ENCODE data around the gene SINHCAF. TPM values are rescaled to one million over a fixed set of nuclear protein-coding genes. Genes with fewer than 3 reads are reported as not detected.
A peak's percentile ranks its signal among the peaks of the same experiment; 100 is the strongest.

SINHCAF gene
- total RNA-seq, 1 experiment from 2014 or later, result 127 TPM

GRCh38 chr12:31236998-31237637 is 88.8 kb downstream of the SINHCAF start:
- CTCF ChIA-PET, result interaction anchor here (1.2 kb wide), 1 partner anchor 120 kb away, joined by 3 read pairs; no protein-coding TSS in a partner anchor
- H3K4me3 Mint-ChIP-seq (ENCODE audit: low read depth, unreplicated experiment), result no peak overlapping the region
- peaks cover 24% of the 10 kb centered on the region for H3K27me3 Mint-ChIP-seq (ENCODE audit: unreplicated experiment)
- DNase-seq, result no peak
- intact Hi-C loops (cut with micrococcal nuclease; ENCODE audit: unreplicated experiment), result no loop called here
- BruUV-seq (replicated peaks), result no TSS peak
- H3K27ac Mint-ChIP-seq (ENCODE audit: unreplicated experiment), result peak overlapping the region; percentile 48
- no peaks in the 10 kb centered on the region for H3K9me3 Mint-ChIP-seq (ENCODE audit: low read depth, unreplicated experiment)
- TF ChIP-seq CTCF (IDR thresholded peaks at IDR 0.05; ENCODE audit: unreplicated experiment), result no peak
- peaks cover 28% of the 10 kb centered on the region for H3K4me1 Mint-ChIP-seq (ENCODE audit: low read depth, unreplicated experiment)
- peaks cover 4% of the 10 kb centered on the region for H3K36me3 Mint-ChIP-seq (ENCODE audit: insufficient read depth, unreplicated experiment)

GRCh38 chr12:31235868-31236395 is 90.0 kb downstream of the SINHCAF start:
- DNase-seq, result no peak
- Mint-ChIP-seq H3K9me3 (ENCODE audit: low read depth, unreplicated experiment) (no peaks in the 10 kb centered on the region), H3K27ac (ENCODE audit: unreplicated experiment) (no peak overlapping the region), H3K4me1 (ENCODE audit: low read depth, unreplicated experiment) (peaks cover 28% of the 10 kb centered on the region), H3K27me3 (ENCODE audit: unreplicated experiment) (peaks cover 16% of the 10 kb centered on the region), H3K4me3 (ENCODE audit: low read depth, unreplicated experiment) (no peak overlapping the region), H3K36me3 (ENCODE audit: insufficient read depth, unreplicated experiment) (peaks cover 4% of the 10 kb centered on the region)
- TF ChIP-seq CTCF (IDR thresholded peaks at IDR 0.05; ENCODE audit: unreplicated experiment), result no peak
- no TSS peak for BruUV-seq (replicated peaks)
- intact Hi-C loops (cut with micrococcal nuclease; ENCODE audit: unreplicated experiment), result no loop called here
- CTCF ChIA-PET, result interaction anchor here (0.6 kb wide), 1 partner anchor 278 kb away, joined by 5 read pairs; no protein-coding TSS in a partner anchor

GRCh38 chr12:31234955-31235867 is 90.7 kb downstream of the SINHCAF start:
- no peaks in the 10 kb centered on the region for H3K9me3 Mint-ChIP-seq (ENCODE audit: low read depth, unreplicated experiment)
- no TSS peak for BruUV-seq (replicated peaks)
- peak; percentile 67 for TF ChIP-seq CTCF (IDR thresholded peaks at IDR 0.05; ENCODE audit: unreplicated experiment)
- DNase-seq, result peak; percentile 64
- intact Hi-C loops (cut with micrococcal nuclease; ENCODE audit: unreplicated experiment), result no loop called here
- CTCF ChIA-PET, result interaction anchor here (0.6 to 1.0 kb wide), 2 partner anchors 37 to 118 kb away, joined by 3 read pairs; no protein-coding TSS in a partner anchor
- H3K27ac Mint-ChIP-seq (ENCODE audit: unreplicated experiment), result no peak overlapping the region
- peaks cover 28% of the 10 kb centered on the region for H3K4me1 Mint-ChIP-seq (ENCODE audit: low read depth, unreplicated experiment)
- H3K4me3 Mint-ChIP-seq (ENCODE audit: low read depth, unreplicated experiment), result no peak overlapping the region
- peaks cover 4% of the 10 kb centered on the region for H3K36me3 Mint-ChIP-seq (ENCODE audit: insufficient read depth, unreplicated experiment)
- peaks cover 16% of the 10 kb centered on the region for H3K27me3 Mint-ChIP-seq (ENCODE audit: unreplicated experiment)

- H3K27ac Mint-ChIP-seq (ENCODE audit: unreplicated experiment), result no peak overlapping the region
Measured at GRCh38 chr12:31234053-31234840, 91.7 kb downstream of the SINHCAF start.

More at GRCh38 chr12:31234053-31234840, 91.7 kb downstream of the SINHCAF start:
- H3K9me3 Mint-ChIP-seq (ENCODE audit: low read depth, unreplicated experiment), result no peaks in the 10 kb centered on the region
- peaks cover 28% of the 10 kb centered on the region for H3K4me1 Mint-ChIP-seq (ENCODE audit: low read depth, unreplicated experiment)
- H3K36me3 Mint-ChIP-seq (ENCODE audit: insufficient read depth, unreplicated experiment), result peaks cover 4% of the 10 kb centered on the region
- H3K4me3 Mint-ChIP-seq (ENCODE audit: low read depth, unreplicated experiment), result no peak overlapping the region
- DNase-seq, result no peak
- TF ChIP-seq CTCF (IDR thresholded peaks at IDR 0.05; ENCODE audit: unreplicated experiment), result no peak
- BruUV-seq (replicated peaks), result no TSS peak
- H3K27me3 Mint-ChIP-seq (ENCODE audit: unreplicated experiment), result peaks cover 16% of the 10 kb centered on the region
- CTCF ChIA-PET, result interaction anchor here (1.0 kb wide), 1 partner anchor 117 kb away, joined by 3 read pairs; no protein-coding TSS in a partner anchor
- intact Hi-C loops (cut with micrococcal nuclease; ENCODE audit: unreplicated experiment), result no loop called here
